ENCODE data around the gene GTPBP4. TPM values are rescaled to one million over a fixed set of nuclear protein-coding genes. Genes with fewer than 3 reads are reported as not detected.

Gene GTPBP4
- total RNA-seq, 1 donor from 2014 or later: 9.0 TPM

DNA sequence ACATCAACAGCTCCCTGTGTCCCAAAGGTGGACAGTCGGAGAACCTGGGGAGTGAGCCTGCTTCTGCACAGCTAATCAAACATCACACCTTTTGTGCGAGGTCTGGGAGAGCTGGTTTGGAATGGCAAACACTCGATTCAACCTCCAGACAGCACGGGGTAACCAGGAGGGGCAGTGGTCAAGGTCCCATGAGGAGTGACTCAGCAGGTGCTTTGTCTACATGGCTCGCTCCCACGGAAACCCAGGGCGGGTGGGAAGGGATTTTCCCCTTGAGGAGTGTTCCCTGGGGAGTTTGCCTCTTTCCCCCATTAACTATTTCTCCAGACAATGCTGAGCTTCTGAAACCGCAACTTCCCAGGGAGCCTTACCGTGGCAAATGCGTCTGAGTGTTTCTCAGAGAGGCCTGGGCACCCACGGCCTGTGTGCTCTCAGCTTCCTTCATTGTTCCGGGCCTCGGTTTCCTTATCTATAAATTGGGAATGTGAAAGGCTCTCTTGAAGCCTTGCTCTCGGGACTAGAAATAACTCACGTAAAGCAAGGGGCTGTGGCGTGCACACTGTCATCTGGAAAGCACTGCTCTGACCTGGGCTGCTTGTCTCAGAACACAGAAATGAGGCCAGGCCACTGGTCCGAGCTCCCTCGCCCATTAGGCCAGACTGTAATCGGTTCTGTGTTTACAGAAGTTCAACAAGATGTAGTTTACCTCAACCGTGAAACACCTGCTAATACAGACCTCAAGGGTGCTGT is 14.0 kb upstream of the GTPBP4 start:
- Histone ChIP-seq H3K36me3 (no peaks in the 10 kb centered on the region), H3K9me3 (peaks cover 10 to 13% of the 10 kb centered on the region in 2 donors), H3K4me3 (no peak overlapping the region), H3K27ac (no peak overlapping the region), H3K4me1 (no peaks in the 10 kb centered on the region), H3K27me3 (no peaks in the 10 kb centered on the region)
- intact Hi-C loops (cut with DNase I): no loop called here
- no peak for DNase-seq (ENCODE audit: low spot score in 2 of 2)
- TF ChIP-seq, protein P1, sequence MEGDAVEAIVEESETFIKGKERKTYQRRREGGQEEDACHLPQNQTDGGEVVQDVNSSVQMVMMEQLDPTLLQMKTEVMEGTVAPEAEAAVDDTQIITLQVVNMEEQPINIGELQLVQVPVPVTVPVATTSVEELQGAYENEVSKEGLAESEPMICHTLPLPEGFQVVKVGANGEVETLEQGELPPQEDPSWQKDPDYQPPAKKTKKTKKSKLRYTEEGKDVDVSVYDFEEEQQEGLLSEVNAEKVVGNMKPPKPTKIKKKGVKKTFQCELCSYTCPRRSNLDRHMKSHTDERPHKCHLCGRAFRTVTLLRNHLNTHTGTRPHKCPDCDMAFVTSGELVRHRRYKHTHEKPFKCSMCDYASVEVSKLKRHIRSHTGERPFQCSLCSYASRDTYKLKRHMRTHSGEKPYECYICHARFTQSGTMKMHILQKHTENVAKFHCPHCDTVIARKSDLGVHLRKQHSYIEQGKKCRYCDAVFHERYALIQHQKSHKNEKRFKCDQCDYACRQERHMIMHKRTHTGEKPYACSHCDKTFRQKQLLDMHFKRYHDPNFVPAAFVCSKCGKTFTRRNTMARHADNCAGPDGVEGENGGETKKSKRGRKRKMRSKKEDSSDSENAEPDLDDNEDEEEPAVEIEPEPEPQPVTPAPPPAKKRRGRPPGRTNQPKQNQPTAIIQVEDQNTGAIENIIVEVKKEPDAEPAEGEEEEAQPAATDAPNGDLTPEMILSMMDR (IDR thresholded peaks at IDR 0.05): no peak

DNA sequence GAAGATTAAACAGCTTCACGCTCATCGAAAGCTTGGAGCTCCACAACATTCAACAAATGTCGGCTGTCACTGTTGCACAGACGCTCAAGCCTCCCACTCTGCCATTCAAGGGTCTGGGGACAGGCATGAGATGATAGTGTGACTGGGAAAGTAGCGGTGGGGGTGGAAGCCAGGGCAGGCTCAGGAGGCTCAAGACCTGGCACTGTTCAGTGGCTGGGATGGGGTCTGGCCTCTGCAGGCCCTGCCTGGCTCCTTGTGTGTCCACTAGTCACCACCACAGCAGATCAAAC is 13.5 kb upstream of the GTPBP4 start:
- H3K9me3 ChIP-seq: peaks cover 11 to 18% of the 10 kb centered on the region in 2 donors
- intact Hi-C loops (cut with DNase I): no loop called here
- no peak for DNase-seq (ENCODE audit: low spot score in 2 of 2)
- H3K4me1 ChIP-seq: no peaks in the 10 kb centered on the region
- TF ChIP-seq, protein P1 (IDR thresholded peaks at IDR 0.05): no peak
- no peak overlapping the region for H3K4me3 ChIP-seq
- no peak overlapping the region for H3K27ac ChIP-seq
- H3K27me3 ChIP-seq: no peaks in the 10 kb centered on the region
- peaks cover 0 to under 1% of the 10 kb centered on the region in 2 donors for H3K36me3 ChIP-seq

DNA sequence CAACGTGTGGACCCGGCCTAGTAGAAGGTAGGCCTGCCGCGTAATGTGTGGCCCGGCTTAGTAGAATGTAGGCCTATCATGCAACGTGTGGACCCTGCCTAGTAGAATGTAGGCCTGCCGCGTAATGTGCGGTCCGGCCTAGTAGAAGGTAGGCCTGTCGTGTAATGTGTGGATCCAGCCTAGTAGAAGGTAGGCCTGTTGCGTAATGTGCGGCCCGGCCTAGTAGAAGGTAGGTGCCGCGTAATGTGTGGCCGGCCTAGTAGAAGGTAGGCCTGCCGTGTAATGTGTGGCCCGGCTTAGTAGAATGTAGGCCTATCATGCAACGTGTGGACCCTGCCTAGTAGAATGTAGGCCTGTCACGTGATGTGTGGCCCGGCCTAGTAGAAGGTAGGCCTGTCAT is 11.9 kb upstream of the GTPBP4 start:
- intact Hi-C loops (cut with DNase I): no loop called here
- Histone ChIP-seq H3K27me3 (no peaks in the 10 kb centered on the region), H3K9me3 (peaks cover 11 to 18% of the 10 kb centered on the region in 2 donors), H3K4me1 (no peaks in the 10 kb centered on the region), H3K4me3 (no peak overlapping the region), H3K36me3 (peaks cover 0 to 7% of the 10 kb centered on the region in 2 donors), H3K27ac (no peak overlapping the region)
- DNase-seq (ENCODE audit: low spot score in 2 of 2): no peak
- TF ChIP-seq, protein P1 (IDR thresholded peaks at IDR 0.05): no peak

DNA sequence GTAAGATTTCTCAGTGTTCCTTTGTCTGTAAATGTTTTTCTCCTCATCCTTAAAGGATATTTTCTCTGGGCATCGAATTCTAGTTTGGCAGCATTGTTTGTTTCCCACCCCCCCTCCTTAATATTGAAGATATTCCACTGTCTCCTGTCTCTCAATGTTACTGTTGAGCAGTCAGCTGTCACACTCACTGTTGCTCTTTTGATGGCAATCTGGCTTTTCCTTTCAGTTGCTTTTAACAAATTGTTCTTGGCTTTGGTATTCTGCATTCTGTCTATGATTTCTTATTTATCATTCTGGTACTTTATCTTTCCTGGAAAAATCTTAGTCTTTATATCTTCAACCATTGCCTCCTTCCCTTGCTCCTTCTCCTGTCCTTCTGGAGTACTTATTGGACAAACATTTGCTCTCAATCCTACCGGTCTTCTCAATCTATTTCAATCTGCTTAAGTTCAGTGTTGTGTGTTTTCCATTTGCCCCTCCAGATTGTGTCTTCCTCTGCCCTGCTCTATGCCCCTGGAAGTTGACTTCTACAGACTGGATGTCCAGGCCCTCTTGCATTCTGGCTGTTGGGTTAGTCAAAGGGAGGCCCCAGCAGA is 9.3 kb upstream of the GTPBP4 start:
- Histone ChIP-seq H3K27ac (no peak overlapping the region), H3K4me3 (no peak overlapping the region), H3K27me3 (no peaks in the 10 kb centered on the region), H3K9me3 (peaks cover 11 to 18% of the 10 kb centered on the region in 2 donors), H3K36me3 (peaks cover 0 to 7% of the 10 kb centered on the region in 2 donors), H3K4me1 (no peaks in the 10 kb centered on the region)
- no peak for DNase-seq (ENCODE audit: low spot score in 2 of 2)
- TF ChIP-seq, protein P1 (IDR thresholded peaks at IDR 0.05): no peak
- intact Hi-C loops (cut with DNase I): no loop called here

DNA sequence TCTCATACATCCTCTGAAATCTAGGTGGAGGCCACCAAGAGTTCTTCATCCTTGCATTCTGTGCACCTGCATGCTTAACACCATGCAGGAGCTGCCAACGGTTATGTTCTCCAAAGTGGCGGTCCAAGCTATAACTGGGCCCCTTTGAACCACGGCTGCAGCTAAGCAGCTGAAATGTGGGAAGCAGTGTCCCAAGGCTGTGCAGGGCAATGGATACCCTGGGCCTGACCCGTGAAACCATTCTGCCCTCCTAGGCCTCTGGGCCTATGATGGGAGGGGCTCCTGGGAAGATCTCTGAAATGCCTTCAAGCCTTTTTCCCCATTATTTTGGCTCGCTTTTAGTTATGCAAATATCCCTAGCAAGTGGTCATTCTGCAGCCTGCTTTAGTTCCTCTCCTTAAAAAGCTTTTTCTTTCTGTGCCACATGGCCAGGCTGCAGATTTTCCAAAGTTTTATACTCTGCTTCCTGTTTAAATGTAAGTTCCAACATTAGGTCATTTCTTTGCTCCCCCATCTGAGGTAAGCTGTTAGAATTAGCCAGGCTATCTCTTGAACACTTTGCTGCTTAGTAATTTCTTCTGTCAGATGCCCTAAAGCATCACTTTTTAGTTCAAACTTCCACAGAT is 7.7 kb upstream of the GTPBP4 start:
- DNase-seq (ENCODE audit: low spot score in 2 of 2): peak in 1 of 2 donors; percentile 13
- intact Hi-C loops (cut with DNase I): no loop called here
- TF ChIP-seq, protein P1 (IDR thresholded peaks at IDR 0.05): no peak

More for the DNA sequence above, 7.7 kb upstream of the GTPBP4 start:
- H3K27ac ChIP-seq: no peak overlapping the region
- peaks cover 11 to 18% of the 10 kb centered on the region in 2 donors for H3K9me3 ChIP-seq
- H3K4me1 ChIP-seq: no peaks in the 10 kb centered on the region
- peaks cover 0 to 7% of the 10 kb centered on the region in 2 donors for H3K36me3 ChIP-seq
- H3K4me3 ChIP-seq: no peak overlapping the region
- H3K27me3 ChIP-seq: no peaks in the 10 kb centered on the region

Data from ascending aorta (tissue), 2 donors.